ENCODE data around the gene FAM222A. TPM values are rescaled to one million over a fixed set of nuclear protein-coding genes. Genes with fewer than 3 reads are reported as not detected.

The FAM222A gene
- polyA plus RNA-seq, 3 donors = 0.09 TPM; not detected in 2

DNA sequence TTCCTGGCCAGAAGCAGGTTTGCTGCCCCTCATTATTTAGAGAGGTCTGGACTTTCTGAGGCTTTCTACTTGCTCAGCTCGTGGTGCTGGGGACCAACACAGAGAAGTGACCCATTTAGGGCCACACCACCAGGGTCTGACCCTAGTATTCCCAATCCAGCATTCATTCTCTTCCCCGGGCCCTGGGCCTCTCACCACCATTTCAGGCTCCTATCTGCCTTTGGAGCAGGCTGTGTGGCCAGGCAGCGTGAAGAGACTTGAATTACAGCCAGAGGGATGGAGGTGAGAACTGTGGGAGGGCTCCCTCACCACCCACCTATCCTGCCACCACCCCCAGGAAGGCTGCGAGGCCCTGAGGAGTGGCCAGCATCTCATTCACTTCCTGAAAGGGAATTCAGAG, 24.6 kb downstream of the FAM222A start:
- H3K9ac ChIP-seq (ENCODE audit: insufficient read depth, low read length, poor library complexity, severe bottlenecking) = no peak overlapping the region
- no peak overlapping the region for H3K4me3 Mint-ChIP-seq
- H3K36me3 ChIP-seq (replicated peaks in 1 of 2; ENCODE audit: control insufficient read depth in 1 of 2, insufficient read depth in 2 of 2, low read length in 2 of 2) = no peaks in the 10 kb centered on the region
- WGBS (ENCODE audit: insufficient coverage) = 53% methylated on average over 2 of the region's 4 CpGs
- H3K79me2 ChIP-seq (ENCODE audit: insufficient read depth, low read length) = no peaks in the 10 kb centered on the region
- H3K27me3 ChIP-seq (ENCODE audit: control insufficient read depth in 2 of 2, insufficient read depth in 2 of 2, low read length in 2 of 2) = peaks cover 0 to 27% of the 10 kb centered on the region in 2 donors
- intact Hi-C loops (cut with micrococcal nuclease) = no loop called here
- H3K27me3 Mint-ChIP-seq (ENCODE audit: low read depth in 3 of 3) = peaks cover 27 to 34% (median 32%) of the 10 kb centered on the region in 3 donors
- H3K4me1 ChIP-seq (ENCODE audit: control insufficient read depth in 1 of 2, insufficient read depth in 2 of 2, low read length in 2 of 2) = no peaks in the 10 kb centered on the region
- H3K9me3 ChIP-seq (replicated peaks in 1 of 2; ENCODE audit: control insufficient read depth in 1 of 2, insufficient read depth in 1 of 2, low read length in 2 of 2) = no peaks in the 10 kb centered on the region
- no peaks in the 10 kb centered on the region for H3K36me3 Mint-ChIP-seq
- no peak overlapping the region for H2AFZ ChIP-seq (ENCODE audit: insufficient read depth, low read depth, low read length, poor library complexity, severe bottlenecking)
- H3K4me1 Mint-ChIP-seq = no peaks in the 10 kb centered on the region
- no peak for DNase-seq
- peaks cover 0 to 5% (median 0%) of the 10 kb centered on the region in 7 donors for H3K9me3 Mint-ChIP-seq
- H3K27ac Mint-ChIP-seq = no peak overlapping the region
- H3K4me3 ChIP-seq (replicated peaks in 1 of 3; ENCODE audit: low read depth in 2 of 3, low read length in 3 of 3) = no peak overlapping the region
- no peaks in the 10 kb centered on the region for H4K20me1 ChIP-seq (ENCODE audit: insufficient read depth, low read length)
- H3K27ac ChIP-seq (ENCODE audit: low read depth in 1 of 2, low read length in 2 of 2) = no peak overlapping the region
- TF ChIP-seq, protein P1, sequence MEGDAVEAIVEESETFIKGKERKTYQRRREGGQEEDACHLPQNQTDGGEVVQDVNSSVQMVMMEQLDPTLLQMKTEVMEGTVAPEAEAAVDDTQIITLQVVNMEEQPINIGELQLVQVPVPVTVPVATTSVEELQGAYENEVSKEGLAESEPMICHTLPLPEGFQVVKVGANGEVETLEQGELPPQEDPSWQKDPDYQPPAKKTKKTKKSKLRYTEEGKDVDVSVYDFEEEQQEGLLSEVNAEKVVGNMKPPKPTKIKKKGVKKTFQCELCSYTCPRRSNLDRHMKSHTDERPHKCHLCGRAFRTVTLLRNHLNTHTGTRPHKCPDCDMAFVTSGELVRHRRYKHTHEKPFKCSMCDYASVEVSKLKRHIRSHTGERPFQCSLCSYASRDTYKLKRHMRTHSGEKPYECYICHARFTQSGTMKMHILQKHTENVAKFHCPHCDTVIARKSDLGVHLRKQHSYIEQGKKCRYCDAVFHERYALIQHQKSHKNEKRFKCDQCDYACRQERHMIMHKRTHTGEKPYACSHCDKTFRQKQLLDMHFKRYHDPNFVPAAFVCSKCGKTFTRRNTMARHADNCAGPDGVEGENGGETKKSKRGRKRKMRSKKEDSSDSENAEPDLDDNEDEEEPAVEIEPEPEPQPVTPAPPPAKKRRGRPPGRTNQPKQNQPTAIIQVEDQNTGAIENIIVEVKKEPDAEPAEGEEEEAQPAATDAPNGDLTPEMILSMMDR (IDR thresholded peaks at IDR 0.05) = no peak
- no peak overlapping the region for H3K4me2 ChIP-seq (replicated peaks; ENCODE audit: extremely low read depth, low read length, poor library complexity, severe bottlenecking)

- DNase-seq = no peak
- no peak overlapping the region for H3K9ac ChIP-seq (ENCODE audit: insufficient read depth, low read length, poor library complexity, severe bottlenecking)
- 79% methylated on average over 5 of the region's 6 CpGs for WGBS (ENCODE audit: insufficient coverage)
- TF ChIP-seq, protein P1 (IDR thresholded peaks at IDR 0.05) = no peak
- Mint-ChIP-seq H3K27me3 (ENCODE audit: low read depth in 3 of 3) (peaks cover 18 to 25% (median 24%) of the 10 kb centered on the region in 3 donors), H3K9me3 (peaks cover 0 to 5% (median 0%) of the 10 kb centered on the region in 7 donors), H3K4me3 (no peak overlapping the region), H3K4me1 (no peaks in the 10 kb centered on the region), H3K27ac (peak overlapping the region in 1 of 7 donors; percentile 47), H3K36me3 (no peaks in the 10 kb centered on the region)
- no peak overlapping the region for H3K27ac ChIP-seq (ENCODE audit: low read depth in 1 of 2, low read length in 2 of 2)
- H2AFZ ChIP-seq (ENCODE audit: insufficient read depth, low read depth, low read length, poor library complexity, severe bottlenecking) = no peak overlapping the region
- H3K4me1 ChIP-seq (ENCODE audit: control insufficient read depth in 1 of 2, insufficient read depth in 2 of 2, low read length in 2 of 2) = no peaks in the 10 kb centered on the region
- no peaks in the 10 kb centered on the region for H3K36me3 ChIP-seq (replicated peaks in 1 of 2; ENCODE audit: control insufficient read depth in 1 of 2, insufficient read depth in 2 of 2, low read length in 2 of 2)
- intact Hi-C loops (cut with micrococcal nuclease) = no loop called here
- no peak overlapping the region for H3K4me2 ChIP-seq (replicated peaks; ENCODE audit: extremely low read depth, low read length, poor library complexity, severe bottlenecking)
- H3K79me2 ChIP-seq (ENCODE audit: insufficient read depth, low read length) = no peaks in the 10 kb centered on the region
- peaks cover 0 to 22% of the 10 kb centered on the region in 2 donors for H3K27me3 ChIP-seq (ENCODE audit: control insufficient read depth in 2 of 2, insufficient read depth in 2 of 2, low read length in 2 of 2)
- H4K20me1 ChIP-seq (ENCODE audit: insufficient read depth, low read length) = no peaks in the 10 kb centered on the region
- no peak overlapping the region for H3K4me3 ChIP-seq (replicated peaks in 1 of 3; ENCODE audit: low read depth in 2 of 3, low read length in 3 of 3)
- H3K9me3 ChIP-seq (replicated peaks in 1 of 2; ENCODE audit: control insufficient read depth in 1 of 2, insufficient read depth in 1 of 2, low read length in 2 of 2) = no peaks in the 10 kb centered on the region
Observed at GRCh38 chr12:109738878-109739665, 25.4 kb downstream of the FAM222A start.
